Jurkat, Clone E6-1 (cell line): ENCODE results near the gene TMEM175.

Experiments
- DNase-seq: peaks from one replicate; pipeline ENCODE4 v3.0.0-alpha.2; 2011; ENCODE audit warnings: low read depth, low spot score
- H3K4me3 ChIP-seq: 2 replicates; pipeline ENCODE4 v1.5.1; 2011; ENCODE audit warnings: mild to moderate bottlenecking, low read length, control low read depth, moderate library complexity

Gene TMEM175

GRCh38 chr4:896630-897029, 35.6 kb upstream of the TMEM175 start:
- no peak for DNase-seq
- H3K4me3 ChIP-seq, result no peak overlapping the region

GRCh38 chr4:898123-898522, 34.1 kb upstream of the TMEM175 start:
- no peak overlapping the region for H3K4me3 ChIP-seq
- DNase-seq, result no peak

DNA sequence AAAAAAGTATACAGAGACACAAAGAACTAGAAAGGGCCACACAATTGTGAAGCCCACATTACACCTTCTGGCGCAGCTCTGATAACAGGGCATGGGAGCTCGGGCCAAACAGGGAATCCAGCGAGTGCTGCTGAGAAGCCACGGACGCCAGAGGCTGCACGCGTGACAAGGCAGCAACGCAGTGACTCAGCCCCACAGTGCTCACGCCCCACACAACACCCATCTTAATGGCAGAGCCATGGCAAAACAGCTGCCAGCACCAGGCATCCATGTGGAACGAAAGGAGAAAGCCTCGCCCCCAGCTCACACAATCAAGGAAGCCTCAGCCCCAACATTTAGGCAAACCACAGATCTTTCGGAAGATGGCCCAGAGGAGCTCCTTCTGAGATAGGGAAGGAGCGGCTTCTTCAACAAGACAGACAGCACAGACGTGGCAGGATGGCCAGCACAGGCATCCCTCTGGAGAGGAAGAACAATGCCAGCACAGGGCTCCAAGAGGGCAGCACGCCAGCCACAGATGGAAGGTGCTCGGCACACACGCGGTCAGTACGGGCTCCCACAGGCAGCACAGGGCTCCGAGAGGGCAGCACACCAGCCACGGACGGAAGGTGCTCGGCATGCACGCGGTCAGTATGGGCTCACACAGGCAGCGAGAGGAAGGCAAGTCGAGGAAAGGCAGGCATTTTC, 33.2 kb upstream of the TMEM175 start:
- H3K4me3 ChIP-seq, result no peak overlapping the region
- no peak for DNase-seq

DNA sequence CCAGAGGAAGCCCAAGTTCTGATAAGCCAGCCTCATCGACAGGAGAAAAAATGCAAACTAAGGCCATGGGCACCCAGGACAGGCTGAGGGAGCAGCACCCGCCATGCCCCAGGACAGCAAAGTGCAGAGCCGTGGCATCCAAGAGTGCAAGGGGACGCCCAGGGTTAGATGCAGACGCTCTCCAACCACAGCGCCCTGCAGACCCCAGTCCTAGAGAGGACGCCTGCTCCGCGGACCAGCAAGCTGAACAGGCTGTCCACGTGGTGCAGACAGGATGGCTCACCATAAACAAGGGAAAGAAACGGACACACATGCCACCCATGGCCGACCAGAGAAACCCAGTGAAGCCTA, 32.7 kb upstream of the TMEM175 start:
- DNase-seq, result no peak
- no peak overlapping the region for H3K4me3 ChIP-seq

DNA sequence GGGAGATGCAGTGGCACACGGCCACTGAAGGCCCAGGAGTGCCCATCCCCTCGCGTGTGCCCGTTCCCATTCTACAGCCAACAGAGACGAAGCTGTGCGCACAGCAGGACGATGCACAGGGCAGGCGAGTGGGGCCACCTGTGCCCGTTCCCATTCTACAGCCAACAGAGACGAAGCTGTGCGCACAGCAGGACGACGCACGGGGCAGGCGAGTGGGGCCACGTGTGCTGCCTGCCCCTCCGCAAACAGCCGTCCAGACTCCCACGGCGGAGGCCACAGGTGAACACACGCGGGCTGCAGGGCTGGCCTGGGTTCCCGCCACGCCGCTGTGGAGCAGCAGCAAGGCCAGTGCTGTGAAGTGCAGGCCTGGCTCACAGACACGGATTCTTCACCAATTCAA, 32.2 kb upstream of the TMEM175 start:
- H3K4me3 ChIP-seq, result no peak overlapping the region
- DNase-seq, result no peak

GRCh38 chr4:900721-901120, 31.5 kb upstream of the TMEM175 start:
- no peak for DNase-seq

GRCh38 chr4:901192-901910, 30.9 kb upstream of the TMEM175 start:
- DNase-seq, result no peak
- no peak overlapping the region for H3K4me3 ChIP-seq

More at GRCh38 chr4:900721-901120, 31.5 kb upstream of the TMEM175 start:
- H3K4me3 ChIP-seq, result no peak overlapping the region

DNA sequence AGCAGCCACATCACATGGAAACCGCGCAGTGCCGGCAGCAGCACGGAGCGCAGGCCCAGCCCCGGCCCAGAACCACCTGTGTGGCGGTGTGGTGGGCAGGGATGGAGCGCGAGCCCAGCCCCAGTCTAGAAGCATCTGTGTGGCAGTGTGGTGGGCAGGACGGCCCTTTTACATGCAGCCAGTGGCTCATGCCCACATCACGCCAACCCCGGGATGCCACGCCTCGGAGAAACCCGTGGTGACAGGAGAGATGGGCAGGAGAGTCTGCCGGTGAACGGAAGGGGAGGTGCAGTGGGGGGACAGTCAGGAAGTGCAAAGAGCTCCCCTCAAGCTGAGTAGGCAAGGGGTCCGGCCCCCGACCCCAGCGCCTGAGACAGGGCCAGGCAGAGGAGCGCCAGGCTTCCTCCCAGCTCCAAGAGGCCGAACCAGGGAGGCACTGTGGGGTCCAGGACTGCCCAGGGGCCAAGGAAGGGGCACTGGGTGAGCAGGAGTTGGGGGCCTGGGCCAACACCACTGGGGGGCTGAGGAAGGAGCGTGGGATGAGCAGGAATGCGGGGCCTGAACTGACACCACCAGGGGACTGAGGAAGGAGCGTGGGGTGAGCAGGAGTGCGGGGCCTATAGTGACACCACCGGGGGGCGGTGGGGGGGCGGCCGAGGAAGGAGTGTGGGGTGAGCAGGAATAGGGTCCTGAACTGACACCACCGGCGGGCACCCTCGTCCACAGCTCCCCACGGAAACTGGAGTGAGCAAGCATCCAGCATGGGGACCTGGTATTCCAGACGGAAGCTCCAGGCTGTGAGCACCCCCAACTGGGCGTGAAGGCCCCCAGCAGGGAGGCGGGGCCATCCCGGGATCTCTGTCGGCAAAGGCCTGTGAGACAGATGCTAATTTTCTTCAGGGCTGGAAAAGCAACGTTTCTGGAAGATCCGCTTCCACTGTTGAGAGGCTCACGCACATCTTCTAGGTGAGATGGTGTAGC, 28.9 kb upstream of the TMEM175 start:
- DNase-seq, result no peak
- no peak overlapping the region for H3K4me3 ChIP-seq

- no peak for DNase-seq
- no peak overlapping the region for H3K4me3 ChIP-seq
These were observed 26.5 kb upstream of the TMEM175 start for GRCh38 chr4:905485-906338.

DNA sequence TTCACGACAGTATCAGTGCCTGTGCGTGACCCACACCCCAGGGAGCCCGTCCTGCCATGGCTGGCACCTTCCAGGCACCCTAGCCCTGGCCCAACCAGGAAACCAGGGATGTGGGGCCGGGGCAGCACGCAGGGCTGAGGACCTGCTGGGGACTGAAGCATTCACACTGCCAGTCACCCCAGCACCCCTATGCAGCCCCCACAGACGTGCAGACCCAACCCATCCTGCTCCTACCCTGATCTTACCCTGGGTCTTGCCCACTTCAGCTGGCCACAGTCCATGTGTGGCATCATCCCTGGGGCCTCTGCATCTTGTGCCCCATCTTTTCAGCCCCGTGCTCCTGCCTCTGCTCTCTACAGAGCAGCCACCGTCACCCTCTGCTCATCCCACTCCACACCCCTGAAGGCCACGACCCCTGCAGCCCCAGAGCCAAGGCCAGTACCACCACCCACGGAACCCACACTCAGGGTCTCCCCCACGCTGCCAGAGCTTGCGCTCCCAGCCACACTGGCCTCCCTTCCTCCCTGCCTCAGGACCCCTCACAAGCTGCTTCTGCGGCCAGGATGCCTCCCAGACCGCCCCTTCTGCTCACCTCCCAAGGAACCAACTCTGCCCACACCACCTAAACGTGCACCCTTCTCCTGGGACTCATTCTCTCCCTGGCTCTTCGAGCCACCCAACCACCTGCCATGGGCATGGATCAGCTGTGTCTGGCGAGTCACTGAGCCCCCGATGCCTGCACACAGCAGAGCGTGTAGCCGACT, 25.7 kb upstream of the TMEM175 start:
- no peak overlapping the region for H3K4me3 ChIP-seq
- DNase-seq, result no peak

GRCh38 chr4:907103-907400, 25.2 kb upstream of the TMEM175 start:
- DNase-seq, result no peak
- H3K4me3 ChIP-seq, result no peak overlapping the region

GRCh38 chr4:907691-908425, 24.4 kb upstream of the TMEM175 start:
- no peak for DNase-seq
- no peak overlapping the region for H3K4me3 ChIP-seq

DNA sequence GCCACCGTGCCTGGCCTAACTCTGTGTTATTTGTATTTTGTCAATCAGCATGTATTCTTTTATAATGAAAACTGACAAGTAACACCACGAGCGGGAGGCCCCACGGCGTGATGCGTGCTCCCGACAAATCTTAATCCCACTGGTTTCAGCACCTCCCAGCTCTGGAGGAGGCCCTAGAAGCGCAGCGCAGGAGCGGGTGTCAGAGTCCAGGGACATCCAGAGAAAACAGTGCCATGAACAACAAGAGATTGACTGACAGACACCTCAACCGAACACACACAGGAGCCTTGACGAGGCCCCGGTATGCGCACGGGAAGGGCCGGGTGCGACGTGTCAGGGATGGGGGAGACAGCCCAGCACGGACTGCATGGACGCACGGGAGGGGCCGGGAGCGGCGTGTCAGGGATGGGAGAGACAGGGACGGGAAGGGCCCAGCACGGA, 23.1 kb upstream of the TMEM175 start:
- no peak for DNase-seq
- no peak overlapping the region for H3K4me3 ChIP-seq

- no peak for DNase-seq
- no peak overlapping the region for H3K4me3 ChIP-seq
These were observed 22.4 kb upstream of the TMEM175 start for GRCh38 chr4:909821-910220.

- no peak for DNase-seq
- no peak overlapping the region for H3K4me3 ChIP-seq
These were observed 21.7 kb upstream of the TMEM175 start for GRCh38 chr4:910366-911091.

- DNase-seq, result no peak
- H3K4me3 ChIP-seq, result no peak overlapping the region
These were observed 21.0 kb upstream of the TMEM175 start for GRCh38 chr4:911221-911751.
